ENCODE measurements around the gene FAM162A. TPM values are rescaled to one million over a fixed set of nuclear protein-coding genes. Genes with fewer than 3 reads are reported as not detected.

Gene FAM162A
- total and polyA plus RNA-seq, 4 experiments from 2014 or later, result 31.1 to 136 (median 64.7) TPM

- Histone ChIP-seq H3K36me3 (ENCODE audit: insufficient read depth, low read length) (no peaks in the 10 kb centered on the region), H3K4me1 (ENCODE audit: insufficient read depth, low read length) (no peaks in the 10 kb centered on the region), H3K27ac (ENCODE audit: low read depth, low read length) (no peak overlapping the region), H3K9me3 (ENCODE audit: control insufficient read depth in 1 of 2, low read length in 2 of 2) (no peaks in the 10 kb centered on the region), H3K4me3 (ENCODE audit: low read length in 2 of 2) (no peak overlapping the region), H3K27me3 (ENCODE audit: insufficient read depth, low read length) (no peaks in the 10 kb centered on the region)
- Mint-ChIP-seq H3K4me3 (no peak overlapping the region), H3K9me3 (no peaks in the 10 kb centered on the region), H3K27me3 (no peaks in the 10 kb centered on the region), H3K36me3 (peaks cover 4 to 8% of the 10 kb centered on the region in 2 donors), H3K4me1 (peaks cover 0 to 4% (median 4%) of the 10 kb centered on the region in 4 donors), H3K27ac (no peak overlapping the region)
- intact Hi-C loops (cut with micrococcal nuclease), result no loop called here
- CTCF ChIA-PET (ENCODE audit: partially characterized antibody), result no interaction called here
- POLR2A ChIA-PET (ENCODE audit: partially characterized antibody), result interaction anchor here (0.9 kb wide), 1 partner anchor 11 kb away, joined by 3 read pairs; no protein-coding TSS in a partner anchor
- no peak for DNase-seq
These were observed 11.6 kb downstream of the FAM162A start for GRCh38 chr3:122395582-122395981.

GRCh38 chr3:122396511-122396910, 12.5 kb downstream of the FAM162A start:
- H3K4me3 Mint-ChIP-seq, result no peak overlapping the region
- no peaks in the 10 kb centered on the region for H3K36me3 ChIP-seq (ENCODE audit: insufficient read depth, low read length)
- no peaks in the 10 kb centered on the region for H3K9me3 Mint-ChIP-seq
- CTCF ChIA-PET (ENCODE audit: partially characterized antibody), result no interaction called here
- H3K4me1 Mint-ChIP-seq, result peaks cover 0 to 6% (median 5%) of the 10 kb centered on the region in 4 donors
- H3K9me3 ChIP-seq (ENCODE audit: control insufficient read depth in 1 of 2, low read length in 2 of 2), result no peaks in the 10 kb centered on the region
- no peak overlapping the region for H3K27ac ChIP-seq (ENCODE audit: low read depth, low read length)
- no peaks in the 10 kb centered on the region for H3K4me1 ChIP-seq (ENCODE audit: insufficient read depth, low read length)
- peaks cover 6 to 8% of the 10 kb centered on the region in 2 donors for H3K36me3 Mint-ChIP-seq
- H3K27ac Mint-ChIP-seq, result no peak overlapping the region
- H3K4me3 ChIP-seq (ENCODE audit: low read length in 2 of 2), result no peak overlapping the region
- intact Hi-C loops (cut with micrococcal nuclease), result no loop called here
- no peaks in the 10 kb centered on the region for H3K27me3 Mint-ChIP-seq
- DNase-seq, result no peak
- H3K27me3 ChIP-seq (ENCODE audit: insufficient read depth, low read length), result no peaks in the 10 kb centered on the region
- POLR2A ChIA-PET (ENCODE audit: partially characterized antibody), result no interaction called here

GRCh38 chr3:122397201-122397600, 13.2 kb downstream of the FAM162A start:
- no peaks in the 10 kb centered on the region for H3K36me3 ChIP-seq (ENCODE audit: insufficient read depth, low read length)
- no peaks in the 10 kb centered on the region for H3K27me3 Mint-ChIP-seq

GRCh38 chr3:122398920-122399319, 14.9 kb downstream of the FAM162A start:
- no peaks in the 10 kb centered on the region for H3K9me3 ChIP-seq (ENCODE audit: control insufficient read depth in 1 of 2, low read length in 2 of 2)
- POLR2A ChIA-PET (ENCODE audit: partially characterized antibody), result no interaction called here
- Mint-ChIP-seq H3K27ac (no peak overlapping the region), H3K9me3 (no peaks in the 10 kb centered on the region), H3K27me3 (no peaks in the 10 kb centered on the region), H3K4me1 (peaks cover 0 to 3% (median under 1%) of the 10 kb centered on the region in 4 donors), H3K36me3 (peaks cover 18% of the 10 kb centered on the region in 2 donors), H3K4me3 (no peak overlapping the region)
- H3K4me3 ChIP-seq (ENCODE audit: low read length in 2 of 2), result no peak overlapping the region
- intact Hi-C loops (cut with micrococcal nuclease), result no loop called here
- no peak overlapping the region for H3K27ac ChIP-seq (ENCODE audit: low read depth, low read length)
- peaks cover 11% of the 10 kb centered on the region for H3K36me3 ChIP-seq (ENCODE audit: insufficient read depth, low read length)
- CTCF ChIA-PET (ENCODE audit: partially characterized antibody), result interaction anchor here (1.0 kb wide), 1 partner anchor 15 kb away, joined by 4 read pairs; the partner anchor contains the start of gene FAM162A
- DNase-seq, result no peak
- no peaks in the 10 kb centered on the region for H3K4me1 ChIP-seq (ENCODE audit: insufficient read depth, low read length)
- no peaks in the 10 kb centered on the region for H3K27me3 ChIP-seq (ENCODE audit: insufficient read depth, low read length)

More at GRCh38 chr3:122397201-122397600, 13.2 kb downstream of the FAM162A start:
- Mint-ChIP-seq H3K4me1 (peaks cover 0 to 6% (median 5%) of the 10 kb centered on the region in 4 donors), H3K27ac (no peak overlapping the region), H3K4me3 (no peak overlapping the region), H3K9me3 (no peaks in the 10 kb centered on the region), H3K36me3 (peaks cover 7 to 8% of the 10 kb centered on the region in 2 donors)
- Histone ChIP-seq H3K27me3 (ENCODE audit: insufficient read depth, low read length) (no peaks in the 10 kb centered on the region), H3K4me3 (ENCODE audit: low read length in 2 of 2) (no peak overlapping the region), H3K4me1 (ENCODE audit: insufficient read depth, low read length) (no peaks in the 10 kb centered on the region), H3K9me3 (ENCODE audit: control insufficient read depth in 1 of 2, low read length in 2 of 2) (no peaks in the 10 kb centered on the region), H3K27ac (ENCODE audit: low read depth, low read length) (no peak overlapping the region)
- DNase-seq, result no peak
- ChIA-PET POLR2A (ENCODE audit: partially characterized antibody) (no interaction called here), CTCF (ENCODE audit: partially characterized antibody) (interaction anchor here (0.8 to 1.2 kb wide), 2 partner anchors 19 to 282 kb away, joined by 3 read pairs; partner anchors contain the start of gene WDR5B)
- intact Hi-C loops (cut with micrococcal nuclease), result no loop called here

- Mint-ChIP-seq H3K27me3 (no peaks in the 10 kb centered on the region), H3K9me3 (no peaks in the 10 kb centered on the region), H3K27ac (peak overlapping the region in 2 of 7 donors; percentile 38 to 76), H3K4me1 (peaks cover 0 to 3% (median under 1%) of the 10 kb centered on the region in 4 donors), H3K36me3 (peaks cover 45 to 51% of the 10 kb centered on the region in 2 donors), H3K4me3 (peak overlapping the region in 1 of 8 donors; percentile 23)
- H3K36me3 ChIP-seq (ENCODE audit: insufficient read depth, low read length), result peaks cover 53% of the 10 kb centered on the region
- H3K9me3 ChIP-seq (ENCODE audit: control insufficient read depth in 1 of 2, low read length in 2 of 2), result no peaks in the 10 kb centered on the region
- no peaks in the 10 kb centered on the region for H3K4me1 ChIP-seq (ENCODE audit: insufficient read depth, low read length)
- no peak for DNase-seq
- H3K4me3 ChIP-seq (ENCODE audit: low read length in 2 of 2), result no peak overlapping the region
- H3K27me3 ChIP-seq (ENCODE audit: insufficient read depth, low read length), result no peaks in the 10 kb centered on the region
- no peak overlapping the region for H3K27ac ChIP-seq (ENCODE audit: low read depth, low read length)
- intact Hi-C loops (cut with micrococcal nuclease), result no loop called here
- ChIA-PET CTCF (ENCODE audit: partially characterized antibody) (no interaction called here), POLR2A (ENCODE audit: partially characterized antibody) (no interaction called here)
These were observed 19.5 kb downstream of the FAM162A start for GRCh38 chr3:122403489-122403888.

- Histone ChIP-seq H3K4me3 (ENCODE audit: low read length in 2 of 2) (no peak overlapping the region), H3K27ac (ENCODE audit: low read depth, low read length) (no peak overlapping the region), H3K27me3 (ENCODE audit: insufficient read depth, low read length) (no peaks in the 10 kb centered on the region), H3K9me3 (ENCODE audit: control insufficient read depth in 1 of 2, low read length in 2 of 2) (no peaks in the 10 kb centered on the region), H3K36me3 (ENCODE audit: insufficient read depth, low read length) (peaks cover 58% of the 10 kb centered on the region), H3K4me1 (ENCODE audit: insufficient read depth, low read length) (no peaks in the 10 kb centered on the region)
- Mint-ChIP-seq H3K27ac (peak overlapping the region in 1 of 7 donors; percentile 50), H3K27me3 (no peaks in the 10 kb centered on the region), H3K9me3 (no peaks in the 10 kb centered on the region), H3K4me3 (no peak overlapping the region), H3K4me1 (peaks cover 0 to 5% (median 3%) of the 10 kb centered on the region in 4 donors), H3K36me3 (peaks cover 50 to 66% of the 10 kb centered on the region in 2 donors)
- intact Hi-C loops (cut with micrococcal nuclease), result no loop called here
- ChIA-PET POLR2A (ENCODE audit: partially characterized antibody) (interaction anchor here (0.8 kb wide), 1 partner anchor 11 kb away, joined by 3 read pairs; the partner anchor contains the start of gene WDR5B), CTCF (ENCODE audit: partially characterized antibody) (interaction anchor here (0.8 to 1.2 kb wide), 2 partner anchors 11 to 290 kb away, joined by 3 to 4 read pairs; partner anchors contain the start of gene WDR5B)
- DNase-seq, result no peak
These were observed 21.0 kb downstream of the FAM162A start for GRCh38 chr3:122405015-122405414.

- DNase-seq, result no peak
- ChIA-PET CTCF (ENCODE audit: partially characterized antibody) (no interaction called here), POLR2A (ENCODE audit: partially characterized antibody) (interaction anchor here (1.9 to 2.2 kb wide), 2 partner anchors 10 to 23 kb away, joined by 8 to 10 read pairs; partner anchors contain the start of genes FAM162A, MIX23 and WDR5B)
- H3K27ac Mint-ChIP-seq, result peak overlapping the region in 1 of 7 donors; percentile 25
- Histone ChIP-seq H3K27ac (ENCODE audit: low read depth, low read length) (no peak overlapping the region), H3K9me3 (ENCODE audit: control insufficient read depth in 1 of 2, low read length in 2 of 2) (no peaks in the 10 kb centered on the region), H3K4me1 (ENCODE audit: insufficient read depth, low read length) (no peaks in the 10 kb centered on the region), H3K36me3 (ENCODE audit: insufficient read depth, low read length) (peaks cover 69% of the 10 kb centered on the region), H3K4me3 (ENCODE audit: low read length in 2 of 2) (no peak overlapping the region), H3K27me3 (ENCODE audit: insufficient read depth, low read length) (no peaks in the 10 kb centered on the region)
- no peak overlapping the region for H3K4me3 Mint-ChIP-seq
- intact Hi-C loops (cut with micrococcal nuclease), result no loop called here
- H3K4me1 Mint-ChIP-seq, result peaks cover 0 to 10% (median 3%) of the 10 kb centered on the region in 4 donors
- no peaks in the 10 kb centered on the region for H3K9me3 Mint-ChIP-seq
- no peaks in the 10 kb centered on the region for H3K27me3 Mint-ChIP-seq
- peaks cover 50 to 75% of the 10 kb centered on the region in 2 donors for H3K36me3 Mint-ChIP-seq
These were observed 22.2 kb downstream of the FAM162A start for GRCh38 chr3:122406198-122406597.
